RWPE1 (cell line): Measurements from ENCODE around the gene NPIPB8.
"Not testable (repeated sequence)": the region's sequence is repeated elsewhere in the genome, so short reads cannot be mapped to it uniquely, and the experiment has no call there.

Experiments used
- CTCF ChIA-PET: fragments of 350-600 bp; sonication (Branson Sonifier 250); formaldehyde crosslinking; extraction: SDS; loops from one replicate; lab custom pipeline; 2021; lab: Yijun Ruan, JAX
- POLR2A ChIA-PET: fragments of 400-600 bp; formaldehyde crosslinking; extraction: SDS; loops from one replicate; lab custom pipeline; 2020; ENCODE audit warnings: antibody characterized with exemption; ENCODE audit not compliant: low non-redundant PET; lab: Yijun Ruan, JAX
- DNase-seq: peaks from one replicate; pipeline ENCODE4 v3.0.0; 2012; ENCODE audit warnings: low spot score
- H3K27ac ChIP-seq: fragments of 450-650 bp; 2 replicates; pipeline ENCODE4 v1.5.1; 2017
- CTCF ChIP-seq: fragments of 450-650 bp; conservative IDR thresholded peaks from 2 replicates; pipeline ENCODE4 v1.5.1; 2017; ENCODE audit warnings: low read depth, mild to moderate bottlenecking

Gene NPIPB8

GRCh38 chr16:28602529-28602928 lies 35.3 kb upstream of the NPIPB8 start:
- TF ChIP-seq CTCF, result no peak
- CTCF ChIA-PET, result no interaction called here
- DNase-seq, result no peak

GRCh38 chr16:28603381-28604185 lies 34.3 kb upstream of the NPIPB8 start:
- no peak overlapping the region for H3K27ac ChIP-seq
- no peak for TF ChIP-seq CTCF
- DNase-seq, result no peak
- ChIA-PET POLR2A (no interaction called here), CTCF (interaction anchor here (0.7 kb wide), 1 partner anchor 17 kb away, joined by 6 read pairs; no protein-coding TSS in a partner anchor)

More at GRCh38 chr16:28602529-28602928, 35.3 kb upstream of the NPIPB8 start:
- no peak overlapping the region for H3K27ac ChIP-seq
- POLR2A ChIA-PET, result no interaction called here

- POLR2A ChIA-PET, result no interaction called here
- TF ChIP-seq CTCF, result no peak
- no peak overlapping the region for H3K27ac ChIP-seq
- CTCF ChIA-PET, result no interaction called here
- no peak for DNase-seq
Measured at GRCh38 chr16:28604186-28604565, 33.7 kb upstream of the NPIPB8 start.

- no peak for DNase-seq
- ChIA-PET POLR2A (no interaction called here), CTCF (no interaction called here)
- no peak overlapping the region for H3K27ac ChIP-seq
- no peak for TF ChIP-seq CTCF
Measured at GRCh38 chr16:28606291-28607115, 31.4 kb upstream of the NPIPB8 start.

- no peak overlapping the region for H3K27ac ChIP-seq
- ChIA-PET CTCF (no interaction called here), POLR2A (no interaction called here)
- no peak for DNase-seq
- no peak for TF ChIP-seq CTCF
Measured at GRCh38 chr16:28607116-28607623, 30.7 kb upstream of the NPIPB8 start.

GRCh38 chr16:28607681-28608495 lies 30.0 kb upstream of the NPIPB8 start:
- DNase-seq, CTCF ChIA-PET, H3K27ac ChIP-seq, POLR2A ChIA-PET: not testable (repeated sequence)

GRCh38 chr16:28608496-28608808 lies 29.4 kb upstream of the NPIPB8 start:
- DNase-seq, H3K27ac ChIP-seq, POLR2A ChIA-PET, CTCF ChIA-PET: not testable (repeated sequence)

GRCh38 chr16:28608867-28609596 lies 28.8 kb upstream of the NPIPB8 start:
- DNase-seq, POLR2A ChIA-PET, CTCF ChIA-PET: not testable (repeated sequence)
- H3K27ac ChIP-seq, result peak overlapping the region; percentile 31
